A549 (cell line): ENCODE results near the gene PRCD.

Source experiments
- CTCF ChIP-seq: fragments of >200 bp; sonication (Bioruptor Twin); formaldehyde crosslinking; IDR thresholded peaks from 3 replicates; pipeline ENCODE4 v1.5.1; 2016
- NR3C1 ChIP-seq: fragments of >200 bp; sonication (Bioruptor Twin); formaldehyde crosslinking; IDR thresholded peaks from 3 replicates; pipeline ENCODE4 v1.6.1; 2017

- TF ChIP-seq NR3C1 (no peak), CTCF (no peak; the same call in 2 of the 3 replicates)
Observed at GRCh38 chr17:76547642-76548202, 7.9 kb downstream of the PRCD start.
